Transverse colon (tissue), 4 donors: ENCODE data around the gene GRAMD1B.

ENCODE experiments used
- EP300 ChIP-seq: sonication (generic); formaldehyde crosslinking; IDR thresholded peaks from one replicate; pipeline ENCODE4 v1.6.1; 2017; ENCODE audit warnings: antibody characterized with exemption, low read depth
- POLR2A ChIP-seq: fragments of 450-650 bp; IDR thresholded peaks from one replicate; pipeline ENCODE4 v1.6.1; 2016; ENCODE audit warnings: antibody characterized with exemption, mild to moderate bottlenecking, moderate library complexity
- POLR2AphosphoS5 ChIP-seq, 3 donors: sonication (generic); formaldehyde crosslinking; IDR thresholded peaks; one replicate each; pipeline ENCODE4 v1.6.1; 2016; ENCODE audit warnings: antibody characterized with exemption in 3 of 3
- TF ChIP-seq, protein P1 (sequence below), 5 experiments: fragments of 200-600 bp in 3 of 5; fragments of 450-650 bp in 2 of 5; sonication (generic) in 3 of 5; IDR thresholded peaks; 1 replicate in 2 of 5; 2 replicates in 3 of 5; pipeline ENCODE4 v1.5.1; 2016 to 2017; ENCODE audit warnings: antibody characterized with exemption in 5 of 5, inconsistent platforms in 3 of 5, mild to moderate bottlenecking in 2 of 5, moderate library complexity in 1 of 5

DNA sequence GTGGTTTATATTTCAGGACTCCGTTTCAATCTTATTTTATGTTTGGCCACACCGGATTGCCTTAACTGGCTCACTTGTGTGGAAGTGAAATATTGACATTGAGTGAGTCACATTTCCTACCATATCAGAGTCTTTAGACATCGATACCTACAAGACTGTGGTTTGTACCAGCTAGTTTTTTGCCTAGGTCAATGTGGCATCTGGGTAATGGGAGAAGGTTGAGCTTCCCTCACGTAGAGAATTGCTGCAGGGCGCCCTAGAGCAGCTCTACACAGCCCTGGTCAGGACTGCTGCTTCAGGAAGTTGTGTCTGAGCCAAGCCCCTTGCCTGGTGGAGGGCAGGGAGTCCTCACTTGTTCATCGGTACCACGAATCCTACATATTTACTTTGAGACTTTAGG lies 1.6 kb downstream of the GRAMD1B start:
- TF ChIP-seq, protein P1, sequence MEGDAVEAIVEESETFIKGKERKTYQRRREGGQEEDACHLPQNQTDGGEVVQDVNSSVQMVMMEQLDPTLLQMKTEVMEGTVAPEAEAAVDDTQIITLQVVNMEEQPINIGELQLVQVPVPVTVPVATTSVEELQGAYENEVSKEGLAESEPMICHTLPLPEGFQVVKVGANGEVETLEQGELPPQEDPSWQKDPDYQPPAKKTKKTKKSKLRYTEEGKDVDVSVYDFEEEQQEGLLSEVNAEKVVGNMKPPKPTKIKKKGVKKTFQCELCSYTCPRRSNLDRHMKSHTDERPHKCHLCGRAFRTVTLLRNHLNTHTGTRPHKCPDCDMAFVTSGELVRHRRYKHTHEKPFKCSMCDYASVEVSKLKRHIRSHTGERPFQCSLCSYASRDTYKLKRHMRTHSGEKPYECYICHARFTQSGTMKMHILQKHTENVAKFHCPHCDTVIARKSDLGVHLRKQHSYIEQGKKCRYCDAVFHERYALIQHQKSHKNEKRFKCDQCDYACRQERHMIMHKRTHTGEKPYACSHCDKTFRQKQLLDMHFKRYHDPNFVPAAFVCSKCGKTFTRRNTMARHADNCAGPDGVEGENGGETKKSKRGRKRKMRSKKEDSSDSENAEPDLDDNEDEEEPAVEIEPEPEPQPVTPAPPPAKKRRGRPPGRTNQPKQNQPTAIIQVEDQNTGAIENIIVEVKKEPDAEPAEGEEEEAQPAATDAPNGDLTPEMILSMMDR (IDR thresholded peaks at IDR 0.05): no peak
- TF ChIP-seq POLR2A (no peak), POLR2AphosphoS5 (IDR thresholded peaks at IDR 0.05) (no peak), EP300 (no peak)
